Adrenal gland (tissue), 12 donors: ENCODE results near the gene MARCHF9. TPM values are rescaled to one million over a fixed set of nuclear protein-coding genes. Genes with fewer than 3 reads are reported as not detected.

ENCODE experiments used
- DNase-seq, 7 donors: peaks; one replicate each; pipeline ENCODE4 v3.0.0-alpha.2; 2019 to 2020
- H3K27ac ChIP-seq, 5 donors: fragments of 200-600 bp; sonication (generic) in 4 of 5; 1 replicate in 3 of 5; 2 replicates in 2 of 5; pipeline versions ENCODE4 v1.5.1 to v1.8.0; 2016 to 2020; ENCODE audit warnings: mild to moderate bottlenecking in 1 of 5
- H3K27me3 ChIP-seq: fragments of 200-600 bp; 2 replicates; pipeline ENCODE4 v1.8.0; 2021
- H3K36me3 ChIP-seq, 2 donors: fragments of 200-600 bp; replicated peaks in 1 of 2; 1 replicate in 1 of 2; 2 replicates in 1 of 2; pipeline versions ENCODE4 v1.5.1 to v1.8.0; 2018 to 2022
- H3K4me1 ChIP-seq, 2 donors: fragments of 200-600 bp; replicated peaks in 1 of 2; 1 replicate in 1 of 2; 2 replicates in 1 of 2; pipeline versions ENCODE4 v1.5.1 to v1.8.0; 2018 to 2021
- H3K4me3 ChIP-seq, 4 donors: fragments of 200-600 bp; sonication (generic) in 3 of 4; one replicate each; pipeline ENCODE4 v1.5.1; 2016 to 2018
- H3K9me3 ChIP-seq, 3 donors: fragments of 200-600 bp; sonication (generic) in 1 of 3; replicated peaks in 1 of 3; 1 replicate in 2 of 3; 2 replicates in 1 of 3; pipeline versions ENCODE4 v1.5.1 to v1.8.0; 2016 to 2021
- CTCF ChIP-seq, 6 experiments: fragments of 450-650 bp in 4 of 6; fragments of 200-600 bp in 2 of 6; sonication (generic) in 1 of 6; IDR thresholded peaks; 1 replicate in 5 of 6; 2 replicates in 1 of 6; pipeline versions ENCODE4 v1.5.1 to v1.8.0; 2016 to 2021; ENCODE audit warnings: antibody characterized with exemption in 6 of 6, mild to moderate bottlenecking in 2 of 6, moderate library complexity in 1 of 6
- POLR2A ChIP-seq, 2 donors: fragments of 450-650 bp; IDR thresholded peaks; one replicate each; pipeline ENCODE4 v1.6.1; 2017; ENCODE audit warnings: antibody characterized with exemption in 2 of 2, mild to moderate bottlenecking in 2 of 2, moderate library complexity in 1 of 2
- WGBS, 4 donors: extraction: QIAGEN DNeasy Blood & Tissue Kit in 2 of 4; methylation state at CpG; one replicate each; pipeline versions ENCODE4 v1.1.5 to v1.1.7; 2013 to 2017; 5-methylcytosine and 5-hydroxymethylcytosine counted together
- intact Hi-C, 2 donors: fragments of 100-400 bp; cut with DNase I; formaldehyde crosslinking; loops; one replicate each; pipeline versions ENCODE4 v1.14.1 to v1.15.0; 2022 to 2023
- polyA plus RNA-seq, 3 donors: library from polyadenylated mRNA; stranded (reverse); fragments of 200-250 nt in 2 of 3; fragments of 350-450 nt in 1 of 3; fragmentation: Illumina TruSeq in 1 of 3; extraction: RNeasy Lipid Tissue Mini Kit (QIAGEN cat#74804) in 1 of 3; gene quantifications; one replicate each; pipeline ENCODE4 v1.2.3, GENCODE V29; 2013 to 2014
- total RNA-seq, 9 donors: library from RNA; depleted of rRNA in 4 of 9; stranded (reverse); fragments of >200 nt in 4 of 9; fragments of 120-200 nt in 1 of 9; fragmentation: NEBNext Ultra II Directional in 1 of 9; extraction: Animal tissue kit (Norgen Biotek cat#: 25700) in 1 of 9; gene quantifications; one replicate each; pipeline versions ENCODE4 v1.1.0 to v1.2.4, GENCODE V29; 2013 to 2023
- donor health status: healthy with polysubstance abuse.
- donor health status: Bipolar disorder and iron deficiency.
- donor health status: DM: yes; HTN: yes; CAD: no.
- donor health status: DM: no; HTN: no; CAD: no.
- donor health status: DM: no; HTN: no; CAD: no.
- donor health status: DM: yes; HTN: yes; CAD: no.

The MARCHF9 gene
- total and polyA plus RNA-seq, 12 donors, result 6.7 to 45.1 (median 16.6) TPM

- DNase-seq, result no peak
- 89 to 93% (median 91%) methylated on average over 6 of the region's 6 CpGs for WGBS, 4 donors
- intact Hi-C loops, result no loop called here
- H3K4me1 ChIP-seq, result peaks cover 9 to 27% of the 10 kb centered on the region in 2 donors
- H3K9me3 ChIP-seq, result no peaks in the 10 kb centered on the region
- H3K27me3 ChIP-seq, result no peaks in the 10 kb centered on the region
- peaks cover 0 to 69% of the 10 kb centered on the region in 2 donors for H3K36me3 ChIP-seq
- TF ChIP-seq POLR2A (IDR thresholded peaks at IDR 0.05) (no peak), CTCF (IDR thresholded peaks at IDR 0.05) (no peak)
- no peak overlapping the region for H3K4me3 ChIP-seq
- peak overlapping the region in 3 of 5 donors; percentile 17 to 83 (median 78) for H3K27ac ChIP-seq
Measured at GRCh38 chr12:57795354-57795753, 40.5 kb downstream of the MARCHF9 start.

- H3K9me3 ChIP-seq, result no peaks in the 10 kb centered on the region
- WGBS, 4 donors, result 94 to 100% (median 97%) methylated on average over 1 of the region's 1 CpG
- H3K4me3 ChIP-seq, result no peak overlapping the region
- peaks cover 9 to 27% of the 10 kb centered on the region in 2 donors for H3K4me1 ChIP-seq
- intact Hi-C loops, result no loop called here
- H3K36me3 ChIP-seq, result peaks cover 0 to 82% of the 10 kb centered on the region in 2 donors
- TF ChIP-seq POLR2A (IDR thresholded peaks at IDR 0.05) (no peak), CTCF (IDR thresholded peaks at IDR 0.05) (no peak)
- no peak overlapping the region for H3K27ac ChIP-seq
- no peak for DNase-seq
- H3K27me3 ChIP-seq, result no peaks in the 10 kb centered on the region
Measured at GRCh38 chr12:57796996-57797395, 42.1 kb downstream of the MARCHF9 start.

GRCh38 chr12:57797933-57798332, 43.0 kb downstream of the MARCHF9 start:
- TF ChIP-seq CTCF (IDR thresholded peaks at IDR 0.05) (no peak), POLR2A (IDR thresholded peaks at IDR 0.05) (no peak)
- Histone ChIP-seq H3K9me3 (no peaks in the 10 kb centered on the region), H3K27me3 (no peaks in the 10 kb centered on the region), H3K4me1 (peaks cover 9 to 25% of the 10 kb centered on the region in 2 donors), H3K27ac (peak overlapping the region in 2 of 5 donors; percentile 4 to 8), H3K36me3 (peaks cover 0 to 82% of the 10 kb centered on the region in 2 donors), H3K4me3 (no peak overlapping the region)
- DNase-seq, result no peak
- intact Hi-C loops, result no loop called here
- WGBS, 4 donors, result 95 to 100% (median 98%) methylated on average over 1 of the region's 1 CpG

GRCh38 chr12:57800965-57801364, 46.1 kb downstream of the MARCHF9 start:
- WGBS, 4 donors, result 88 to 97% (median 95%) methylated on average over 3 of the region's 3 CpGs
- no peak for TF ChIP-seq CTCF (IDR thresholded peaks at IDR 0.05)
- no peak for TF ChIP-seq POLR2A (IDR thresholded peaks at IDR 0.05)

More at GRCh38 chr12:57800965-57801364, 46.1 kb downstream of the MARCHF9 start:
- Histone ChIP-seq H3K27me3 (no peaks in the 10 kb centered on the region), H3K4me3 (no peak overlapping the region), H3K27ac (no peak overlapping the region), H3K9me3 (no peaks in the 10 kb centered on the region), H3K4me1 (no peaks in the 10 kb centered on the region), H3K36me3 (peaks cover 0 to 96% of the 10 kb centered on the region in 2 donors)
- no peak for DNase-seq
- intact Hi-C loops, result no loop called here
